Activated T-cell treated with anti-CD3 and anti-CD28 coated beads for 1 hour (primary cell): ENCODE measurements around the gene EGFL7.

Experiments used
- DNase-seq: peaks from one replicate; pipeline ENCODE4 v3.0.0-alpha.2; 2020; ENCODE audit warnings: low read depth

Gene EGFL7

GRCh38 chr9:136662656-136663581 lies at the start of gene EGFL7:
EGFL7 (plus strand) TSS chr9:136662916; CDS start chr9:136668283, 5,367 bp downstream.
- DNase-seq: no peak

DNA sequence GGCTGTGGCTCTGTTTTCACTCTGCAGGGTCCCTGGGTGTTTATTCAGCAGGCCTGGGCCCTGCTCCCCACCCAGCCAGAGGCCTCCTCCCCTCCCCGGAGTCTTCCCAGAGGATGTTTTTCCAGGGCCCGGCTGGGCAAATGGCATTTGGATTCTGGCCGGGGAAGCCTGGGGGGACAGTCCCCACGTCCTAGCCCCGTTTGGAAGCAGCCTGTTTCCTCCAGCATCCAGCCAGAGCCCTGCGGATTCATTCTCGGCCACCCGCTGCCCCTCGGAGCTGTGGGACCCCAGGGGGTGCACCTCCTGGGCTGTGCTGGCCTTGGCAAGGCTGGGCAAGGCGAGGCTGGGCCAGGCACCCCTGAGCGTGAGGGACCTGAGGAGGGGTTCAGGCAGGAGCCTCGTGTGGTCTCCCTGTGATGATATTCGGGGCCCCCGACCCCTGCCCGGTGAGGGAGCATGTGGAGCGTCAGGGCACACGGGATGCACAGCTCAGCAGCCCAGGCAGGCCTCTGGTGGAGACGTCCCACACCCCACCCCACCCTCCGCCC lies 48.8 kb upstream of the EGFL7 start:
- DNase-seq: no peak

DNA sequence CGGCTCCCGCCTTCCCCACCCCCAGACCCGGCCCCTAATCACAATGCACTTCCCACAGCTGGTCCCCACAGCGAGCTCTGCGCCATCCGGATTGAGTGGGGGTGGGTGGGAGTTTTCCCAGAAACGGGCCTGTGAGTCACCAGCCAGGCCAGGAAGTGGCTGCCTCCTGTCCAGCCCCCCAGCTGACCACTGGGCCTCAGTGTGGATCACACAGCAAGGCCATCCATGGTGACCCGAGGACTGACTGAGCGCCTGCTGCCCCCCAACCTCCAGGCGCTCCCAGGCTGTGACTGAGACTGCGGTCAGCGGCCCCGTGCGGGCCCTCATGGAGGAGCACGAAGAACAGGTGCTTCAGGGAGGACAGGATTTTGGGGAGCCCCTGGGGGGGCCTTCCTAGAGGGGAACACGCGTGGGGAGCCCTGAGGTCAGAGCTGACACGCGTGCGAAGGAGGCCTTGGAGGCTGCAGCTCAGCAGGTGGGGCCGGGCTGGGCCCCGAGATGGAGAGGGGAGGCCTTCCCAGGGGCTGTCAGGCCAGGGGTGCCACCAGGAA lies 48.3 kb upstream of the EGFL7 start:
- DNase-seq: no peak

GRCh38 chr9:136614967-136615623 lies 47.6 kb upstream of the EGFL7 start:
- DNase-seq: no peak

- DNase-seq: no peak
Measured at GRCh38 chr9:136615631-136616306, 46.9 kb upstream of the EGFL7 start.

DNA sequence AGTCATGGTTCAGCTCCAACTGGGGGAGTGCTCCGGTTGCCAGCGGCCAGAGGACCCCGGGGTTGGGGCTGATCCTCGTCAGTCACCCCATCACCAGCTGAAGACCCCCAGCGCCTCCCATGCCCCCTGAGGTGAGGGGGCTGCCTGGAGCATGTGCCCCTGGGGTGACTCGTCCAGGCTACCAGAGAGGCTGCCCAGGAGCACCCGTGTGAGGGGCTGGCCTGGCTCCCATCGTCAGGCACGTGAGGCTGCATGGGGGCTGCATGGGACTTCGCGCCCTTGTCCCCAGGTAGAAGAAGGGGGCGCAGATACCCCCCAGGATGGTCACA lies 46.4 kb upstream of the EGFL7 start:
- no peak for DNase-seq

DNA sequence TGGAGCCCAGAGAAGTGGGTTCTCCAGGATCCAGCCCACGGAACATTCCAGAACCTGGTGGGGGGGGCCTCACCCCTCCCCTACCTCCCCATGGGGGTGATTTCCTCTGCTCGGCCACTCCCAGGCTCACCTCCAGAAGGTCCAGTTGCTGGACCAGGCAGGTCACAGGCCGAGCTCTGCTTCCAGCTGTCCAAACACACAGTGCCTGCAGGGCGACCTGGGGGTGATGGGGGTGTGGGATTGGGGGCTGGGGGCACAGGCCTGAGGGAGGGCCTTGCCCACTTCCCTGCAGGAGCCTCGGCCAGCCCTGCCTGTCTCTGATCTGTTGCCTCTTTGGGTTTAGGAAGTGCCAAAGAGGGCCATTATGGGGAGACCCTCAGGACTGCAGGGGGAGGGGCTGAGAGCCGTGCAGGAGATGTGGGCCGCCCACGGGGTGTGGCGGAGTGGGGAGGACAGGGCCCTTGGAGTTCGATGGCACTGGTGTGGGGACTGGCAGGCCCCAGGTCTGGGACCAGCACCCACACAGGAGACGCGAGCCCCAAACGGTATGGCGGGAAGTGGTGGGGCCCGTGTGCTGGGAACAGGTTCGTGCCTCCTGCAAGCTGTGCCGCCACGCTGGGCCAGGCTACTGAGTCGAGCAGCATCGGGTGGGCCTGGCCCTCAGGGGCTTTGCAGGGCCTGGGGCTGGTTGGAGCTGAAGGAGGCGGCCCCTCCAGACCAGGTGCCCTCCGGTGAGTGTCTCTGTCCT lies 45.6 kb upstream of the EGFL7 start:
- DNase-seq: no peak

DNA sequence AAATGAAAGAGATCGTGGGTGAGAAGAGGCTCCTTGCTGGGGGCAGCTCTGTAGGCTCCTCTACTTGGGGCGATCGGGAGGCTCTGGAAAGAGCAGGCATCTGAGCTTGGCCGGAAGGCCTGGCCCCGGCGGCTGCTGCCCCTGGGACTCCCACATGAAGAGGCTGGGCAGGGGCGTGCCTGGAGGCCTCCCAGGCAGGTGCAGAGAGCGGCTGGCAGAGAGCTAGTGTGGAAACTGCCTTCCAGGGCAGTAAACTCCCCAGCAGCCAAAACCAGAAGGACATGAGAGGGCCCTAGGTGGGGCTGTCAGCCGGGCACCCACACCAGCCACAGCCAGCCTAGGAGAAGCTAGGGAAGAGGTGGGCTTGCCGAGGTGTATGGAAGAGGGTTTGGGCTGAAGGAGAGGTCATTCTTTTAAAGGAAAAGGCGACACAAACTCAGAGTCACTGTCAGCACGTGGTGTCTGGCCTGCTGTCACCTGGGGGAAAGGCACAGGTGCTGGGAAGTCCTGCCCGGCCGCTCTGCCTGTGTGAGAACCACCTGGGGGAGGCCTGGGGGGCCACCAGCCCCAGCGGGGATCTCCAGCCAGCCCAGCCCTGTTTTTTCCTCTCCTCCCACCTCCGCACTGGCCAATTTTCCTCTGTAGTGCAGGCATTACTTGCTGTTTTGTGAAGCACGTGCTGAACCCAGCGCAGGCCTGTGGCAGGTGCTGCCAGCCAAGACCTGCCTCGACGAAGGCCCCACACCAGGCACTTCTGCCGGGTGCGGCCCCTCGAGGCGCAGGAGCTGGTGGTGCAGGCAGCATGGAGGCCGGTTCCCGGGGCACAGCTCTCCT lies 44.8 kb upstream of the EGFL7 start:
- DNase-seq: no peak

GRCh38 chr9:136618580-136619547 lies 43.9 kb upstream of the EGFL7 start:
- DNase-seq: no peak

GRCh38 chr9:136619742-136620440 lies 42.8 kb upstream of the EGFL7 start:
- DNase-seq: no peak

DNA sequence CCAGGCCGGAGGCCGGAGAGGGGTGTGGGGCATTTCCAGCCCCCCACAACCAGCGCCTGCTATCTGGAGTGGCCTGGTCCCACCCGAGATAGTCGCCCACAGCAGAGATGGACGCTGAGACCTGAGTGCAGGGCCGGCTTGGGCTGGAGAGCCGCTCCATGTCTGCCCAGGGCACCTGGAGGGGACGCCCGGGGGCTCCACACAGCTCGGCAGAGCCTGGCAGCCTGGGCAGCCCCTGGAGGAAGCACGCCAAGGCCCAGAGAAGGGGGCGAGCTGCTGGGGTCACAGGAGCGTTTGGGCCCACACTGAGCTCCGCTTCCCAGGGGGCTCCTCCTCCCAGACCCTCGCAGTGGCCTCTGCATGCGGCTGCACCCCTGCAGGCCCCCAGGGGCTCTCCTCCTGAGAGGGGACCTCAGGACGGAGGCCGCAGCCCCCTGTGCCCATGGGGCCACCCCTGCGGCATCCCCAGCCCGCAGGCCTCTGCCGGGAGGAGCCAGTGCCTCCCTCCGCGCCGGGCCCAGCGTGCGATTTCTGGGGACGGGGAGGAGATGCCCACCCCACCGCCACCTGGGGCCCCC lies 42.2 kb upstream of the EGFL7 start:
- no peak for DNase-seq

DNA sequence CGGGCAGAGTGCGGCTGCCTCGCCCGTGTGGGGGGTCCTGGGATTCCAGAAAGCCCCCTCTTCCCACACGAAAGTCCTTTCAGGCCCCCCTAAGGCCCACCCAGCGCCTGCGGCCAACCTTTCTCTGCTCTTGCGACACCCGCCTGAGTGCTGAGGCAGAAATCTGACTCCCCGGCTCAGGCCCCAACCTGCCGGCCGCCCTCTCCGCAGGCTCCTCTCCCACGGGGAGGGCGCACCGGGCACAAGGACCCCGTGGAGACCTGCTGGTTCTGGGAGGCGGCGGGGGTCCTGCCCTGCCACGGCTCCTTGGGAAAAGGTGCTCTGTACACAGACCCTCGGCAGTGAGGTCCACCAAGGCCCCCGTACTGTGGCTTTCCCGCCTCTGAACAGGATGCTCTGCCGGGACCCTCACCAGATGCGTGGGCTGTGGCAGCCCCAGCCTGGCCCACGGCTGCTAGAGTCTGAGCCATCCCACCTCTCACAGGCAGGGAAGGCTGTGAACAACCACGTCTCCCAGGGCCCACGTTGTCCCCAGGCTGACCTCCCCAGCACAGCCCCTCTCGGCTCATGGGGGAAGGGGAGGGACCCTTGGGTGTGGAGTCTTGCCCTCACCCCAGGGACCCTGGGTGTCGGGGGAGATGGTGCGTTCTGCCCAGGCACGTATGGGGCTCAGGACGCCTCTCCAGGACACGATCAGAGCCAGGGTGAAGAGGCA lies 41.5 kb upstream of the EGFL7 start:
- DNase-seq: no peak

GRCh38 chr9:136621734-136622093 lies 41.0 kb upstream of the EGFL7 start:
- no peak for DNase-seq

DNA sequence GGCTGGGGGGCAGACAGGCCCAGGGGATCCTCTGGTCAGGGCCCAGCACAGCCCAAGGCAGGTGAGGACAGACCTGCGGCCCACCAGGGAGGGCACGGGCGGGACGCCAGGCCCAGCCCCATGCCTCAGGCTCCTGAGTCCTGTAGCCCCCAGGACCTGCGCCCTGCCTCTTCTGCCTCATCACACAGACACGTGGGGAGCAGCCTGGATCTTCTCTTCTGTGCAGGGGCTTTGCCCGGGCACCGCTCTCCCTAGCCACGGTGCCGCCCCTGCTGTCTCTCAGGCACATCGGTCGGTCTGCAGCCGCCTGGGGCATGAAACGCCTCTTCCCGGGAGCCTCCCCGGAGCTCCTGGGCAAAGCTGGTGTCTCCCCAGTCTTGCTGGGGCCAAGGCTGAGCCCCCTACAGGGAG lies 40.2 kb upstream of the EGFL7 start:
- no peak for DNase-seq

- DNase-seq: no peak
Measured at GRCh38 chr9:136623016-136623841, 39.5 kb upstream of the EGFL7 start.

DNA sequence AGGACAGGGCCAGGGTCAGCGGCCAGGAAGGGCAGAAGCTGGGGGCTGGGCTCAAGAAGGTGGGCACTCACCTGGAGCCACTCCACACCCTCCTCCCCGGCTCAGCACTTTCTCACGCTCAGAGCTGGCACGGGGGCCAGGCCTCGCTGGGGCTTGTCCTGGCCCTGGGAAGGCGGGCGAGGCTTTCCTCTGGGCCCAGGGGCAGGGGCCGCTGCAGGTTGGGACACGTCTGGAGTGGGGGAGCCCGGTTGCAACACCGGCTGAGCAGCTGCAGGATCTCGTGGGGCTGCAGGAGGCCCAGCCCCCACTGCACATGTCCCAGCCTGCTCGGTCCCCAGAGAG lies 38.9 kb upstream of the EGFL7 start:
- no peak for DNase-seq
